HL-60 (cell line): ENCODE data around the gene SSBP1.

Experiments
- DNase-seq, 2 experiments: peaks; one replicate each; pipeline ENCODE4 v3.0.0-alpha.2; 2010 to 2020; ENCODE audit warnings: low read depth in 1 of 2, low spot score in 1 of 2
- H3K27ac ChIP-seq: fragments of 250-450 bp; sonication (Bioruptor Pico); replicated peaks from 2 replicates; pipeline ENCODE4 v1.5.1; 2020; ENCODE audit warnings: mild to moderate bottlenecking, moderate library complexity
- H3K27me3 ChIP-seq: fragments of 250-450 bp; sonication (Bioruptor Pico); 2 replicates; pipeline ENCODE4 v1.5.1; 2021; ENCODE audit warnings: mild to moderate bottlenecking, moderate library complexity; ENCODE audit not compliant: insufficient read depth, poor library complexity, severe bottlenecking
- H3K4me3 ChIP-seq: replicated peaks from 2 replicates; pipeline ENCODE4 v1.5.1; 2011; ENCODE audit warnings: mild to moderate bottlenecking, control low read depth, low read length; ENCODE audit not compliant: insufficient read depth
- GABPA ChIP-seq: IDR thresholded peaks from 2 replicates; pipeline ENCODE4 v1.6.1; 2012; ENCODE audit warnings: low read depth
- POLR2AphosphoS5 ChIP-seq: IDR thresholded peaks from 2 replicates; pipeline ENCODE4 v1.6.1; 2012; ENCODE audit warnings: low read depth
- SPI1 ChIP-seq: IDR thresholded peaks from 2 replicates; pipeline ENCODE4 v1.6.1; 2012; ENCODE audit warnings: low read depth, mild to moderate bottlenecking, borderline replicate concordance
- TF ChIP-seq, protein P1 (sequence below): IDR thresholded peaks from 2 replicates; pipeline ENCODE4 v1.6.1; 2012; ENCODE audit warnings: low read depth; ENCODE audit not compliant: insufficient replicate concordance
- TF ChIP-seq, protein P2 (sequence below): IDR thresholded peaks from one replicate; pipeline ENCODE4 v1.5.1; 2011; ENCODE audit warnings: low read length, control low read depth, inconsistent platforms; ENCODE audit not compliant: insufficient read depth

The SSBP1 gene

DNA sequence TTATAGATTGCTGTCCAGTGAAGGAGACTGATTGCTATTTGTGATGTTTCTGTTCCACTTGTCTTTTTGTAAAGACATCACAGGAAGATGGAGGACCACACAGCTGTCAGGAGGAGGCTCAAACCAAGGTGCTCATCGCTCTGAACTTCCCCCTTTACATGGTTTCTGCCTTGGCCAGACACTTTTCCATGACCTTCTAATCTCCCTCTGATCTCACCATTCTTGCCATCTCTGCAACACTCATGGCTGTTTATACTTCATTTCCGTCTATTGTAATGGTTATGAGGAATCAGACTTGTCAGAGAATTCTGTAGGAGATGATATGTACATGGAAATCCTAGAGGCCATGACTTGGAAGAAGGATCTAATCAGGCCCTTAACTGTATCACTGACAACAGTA, 50.1 kb downstream of the SSBP1 start:
- H3K27ac ChIP-seq = no peak overlapping the region
- no peak for DNase-seq
- H3K27me3 ChIP-seq = no peaks in the 10 kb centered on the region
- TF ChIP-seq GABPA = no peak
- no peak for TF ChIP-seq SPI1
- no peak for TF ChIP-seq POLR2AphosphoS5
- TF ChIP-seq, protein P1, sequence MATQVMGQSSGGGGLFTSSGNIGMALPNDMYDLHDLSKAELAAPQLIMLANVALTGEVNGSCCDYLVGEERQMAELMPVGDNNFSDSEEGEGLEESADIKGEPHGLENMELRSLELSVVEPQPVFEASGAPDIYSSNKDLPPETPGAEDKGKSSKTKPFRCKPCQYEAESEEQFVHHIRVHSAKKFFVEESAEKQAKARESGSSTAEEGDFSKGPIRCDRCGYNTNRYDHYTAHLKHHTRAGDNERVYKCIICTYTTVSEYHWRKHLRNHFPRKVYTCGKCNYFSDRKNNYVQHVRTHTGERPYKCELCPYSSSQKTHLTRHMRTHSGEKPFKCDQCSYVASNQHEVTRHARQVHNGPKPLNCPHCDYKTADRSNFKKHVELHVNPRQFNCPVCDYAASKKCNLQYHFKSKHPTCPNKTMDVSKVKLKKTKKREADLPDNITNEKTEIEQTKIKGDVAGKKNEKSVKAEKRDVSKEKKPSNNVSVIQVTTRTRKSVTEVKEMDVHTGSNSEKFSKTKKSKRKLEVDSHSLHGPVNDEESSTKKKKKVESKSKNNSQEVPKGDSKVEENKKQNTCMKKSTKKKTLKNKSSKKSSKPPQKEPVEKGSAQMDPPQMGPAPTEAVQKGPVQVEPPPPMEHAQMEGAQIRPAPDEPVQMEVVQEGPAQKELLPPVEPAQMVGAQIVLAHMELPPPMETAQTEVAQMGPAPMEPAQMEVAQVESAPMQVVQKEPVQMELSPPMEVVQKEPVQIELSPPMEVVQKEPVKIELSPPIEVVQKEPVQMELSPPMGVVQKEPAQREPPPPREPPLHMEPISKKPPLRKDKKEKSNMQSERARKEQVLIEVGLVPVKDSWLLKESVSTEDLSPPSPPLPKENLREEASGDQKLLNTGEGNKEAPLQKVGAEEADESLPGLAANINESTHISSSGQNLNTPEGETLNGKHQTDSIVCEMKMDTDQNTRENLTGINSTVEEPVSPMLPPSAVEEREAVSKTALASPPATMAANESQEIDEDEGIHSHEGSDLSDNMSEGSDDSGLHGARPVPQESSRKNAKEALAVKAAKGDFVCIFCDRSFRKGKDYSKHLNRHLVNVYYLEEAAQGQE = no peak
- TF ChIP-seq, protein P2, sequence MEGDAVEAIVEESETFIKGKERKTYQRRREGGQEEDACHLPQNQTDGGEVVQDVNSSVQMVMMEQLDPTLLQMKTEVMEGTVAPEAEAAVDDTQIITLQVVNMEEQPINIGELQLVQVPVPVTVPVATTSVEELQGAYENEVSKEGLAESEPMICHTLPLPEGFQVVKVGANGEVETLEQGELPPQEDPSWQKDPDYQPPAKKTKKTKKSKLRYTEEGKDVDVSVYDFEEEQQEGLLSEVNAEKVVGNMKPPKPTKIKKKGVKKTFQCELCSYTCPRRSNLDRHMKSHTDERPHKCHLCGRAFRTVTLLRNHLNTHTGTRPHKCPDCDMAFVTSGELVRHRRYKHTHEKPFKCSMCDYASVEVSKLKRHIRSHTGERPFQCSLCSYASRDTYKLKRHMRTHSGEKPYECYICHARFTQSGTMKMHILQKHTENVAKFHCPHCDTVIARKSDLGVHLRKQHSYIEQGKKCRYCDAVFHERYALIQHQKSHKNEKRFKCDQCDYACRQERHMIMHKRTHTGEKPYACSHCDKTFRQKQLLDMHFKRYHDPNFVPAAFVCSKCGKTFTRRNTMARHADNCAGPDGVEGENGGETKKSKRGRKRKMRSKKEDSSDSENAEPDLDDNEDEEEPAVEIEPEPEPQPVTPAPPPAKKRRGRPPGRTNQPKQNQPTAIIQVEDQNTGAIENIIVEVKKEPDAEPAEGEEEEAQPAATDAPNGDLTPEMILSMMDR = no peak
- no peak overlapping the region for H3K4me3 ChIP-seq

DNA sequence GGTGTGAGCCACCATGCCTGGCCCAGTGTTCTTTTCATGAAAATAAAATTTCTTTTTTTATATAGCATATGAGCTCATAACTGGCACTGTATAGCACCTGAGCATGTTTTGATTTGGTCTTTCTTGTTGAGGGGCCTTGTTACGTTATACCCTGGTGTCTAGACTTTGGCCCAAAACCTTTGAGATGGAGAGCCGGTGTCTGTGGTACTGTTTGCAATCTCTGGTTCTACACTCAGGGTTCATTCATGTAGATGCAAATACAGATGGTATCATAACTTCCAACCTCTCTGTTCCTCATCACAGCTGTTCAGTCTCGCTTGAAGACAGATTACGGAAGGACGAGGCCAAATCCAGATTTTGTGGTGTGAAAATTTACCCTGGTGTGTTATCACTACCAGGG, 51.8 kb downstream of the SSBP1 start, which contains the start of gene TAS2R5:
TSS of gene TAS2R5 (plus strand) at position 301 of the 400 bp plus-strand sequence. CDS start 145 bp downstream, outside the sequence.
- Histone ChIP-seq H3K4me3 (no peak within 1 kb of the TSS), H3K27ac (no peak within 1 kb of the TSS), H3K27me3 (no peaks in the 10 kb centered on the region)
- no peak for DNase-seq
- TF ChIP-seq, protein P1 = no peak
- TF ChIP-seq POLR2AphosphoS5 (no peak), GABPA (no peak), SPI1 (no peak)
- TF ChIP-seq, protein P2 = no peak

DNA sequence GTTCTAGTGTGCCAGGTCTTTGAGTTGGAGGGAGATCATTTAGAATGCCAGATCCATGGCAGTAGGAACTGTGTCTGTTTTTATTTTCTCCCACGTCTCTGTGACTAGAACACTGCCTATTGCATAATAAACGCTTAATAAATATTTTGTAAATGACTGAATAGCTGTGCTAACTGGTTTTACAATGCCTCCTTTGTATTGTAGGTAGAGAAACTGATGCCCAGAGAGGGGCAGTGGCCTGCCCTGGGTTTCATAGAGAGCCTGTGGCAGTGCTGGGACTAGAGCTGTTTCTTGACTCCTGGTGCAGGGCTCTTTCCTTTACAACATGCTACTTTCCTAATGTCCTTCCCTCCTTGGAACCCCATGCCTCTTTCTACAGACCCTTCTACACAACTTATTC, 54.4 kb downstream of the SSBP1 start:
- no peak for DNase-seq
- TF ChIP-seq, protein P2 = no peak
- TF ChIP-seq SPI1 (no peak), GABPA (no peak), POLR2AphosphoS5 (no peak)
- TF ChIP-seq, protein P1 = no peak
- H3K4me3 ChIP-seq = no peak overlapping the region
- no peaks in the 10 kb centered on the region for H3K27me3 ChIP-seq
- no peak overlapping the region for H3K27ac ChIP-seq
